GM21381 (cell line): ENCODE measurements around the gene MAP6.

Experiments used
- ATAC-seq: cut with Tn5 transposase; IDR thresholded peaks from one replicate; pipeline ENCODE4 v1.9.1; 2021; ENCODE audit warnings: mild to moderate bottlenecking, moderate library complexity; ENCODE audit not compliant: unreplicated experiment

The MAP6 gene

GRCh38 chr11:75667255-75667830 is 1.5 kb downstream of the MAP6 start:
- ATAC-seq: no peak

GRCh38 chr11:75665990-75666389 is 2.8 kb downstream of the MAP6 start:
- no peak for ATAC-seq

DNA sequence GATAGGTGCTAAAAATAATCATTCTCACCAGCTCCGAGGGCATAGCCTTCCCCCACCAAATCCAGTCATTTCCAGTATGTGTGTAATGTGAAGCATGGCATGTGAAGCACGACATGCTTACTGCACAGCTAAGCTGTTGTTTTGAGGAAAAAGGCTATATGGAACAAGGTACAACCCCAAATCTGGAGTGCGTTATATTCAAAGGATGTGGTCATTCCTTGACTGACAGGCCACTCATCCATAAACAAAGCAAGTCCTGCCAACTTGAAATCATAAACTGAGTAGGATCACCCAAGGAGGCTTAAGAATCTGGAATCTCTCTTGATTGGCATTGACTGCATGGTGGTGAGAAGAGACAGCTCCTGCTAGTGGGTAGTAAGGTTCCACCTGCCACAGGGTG is 3.7 kb downstream of the MAP6 start:
- ATAC-seq: no peak

DNA sequence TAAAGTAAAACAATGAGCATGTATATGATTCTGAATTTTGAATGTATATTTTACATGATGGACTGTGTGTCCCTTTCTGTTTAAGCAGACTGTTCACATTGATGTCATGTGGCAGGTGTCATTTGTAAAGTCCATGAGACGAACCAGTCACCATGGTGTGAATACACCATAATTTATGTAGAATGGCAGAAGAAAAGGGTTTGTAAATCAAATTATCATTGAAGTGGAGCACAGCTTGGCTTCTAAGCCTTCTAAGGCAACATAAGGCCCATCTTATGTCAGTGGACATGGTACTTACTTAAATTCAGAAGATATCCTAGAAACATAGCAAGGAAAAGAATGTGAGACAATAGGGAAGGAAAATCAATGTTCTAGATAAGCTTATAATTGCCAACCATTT is 4.4 kb downstream of the MAP6 start:
- no peak for ATAC-seq

DNA sequence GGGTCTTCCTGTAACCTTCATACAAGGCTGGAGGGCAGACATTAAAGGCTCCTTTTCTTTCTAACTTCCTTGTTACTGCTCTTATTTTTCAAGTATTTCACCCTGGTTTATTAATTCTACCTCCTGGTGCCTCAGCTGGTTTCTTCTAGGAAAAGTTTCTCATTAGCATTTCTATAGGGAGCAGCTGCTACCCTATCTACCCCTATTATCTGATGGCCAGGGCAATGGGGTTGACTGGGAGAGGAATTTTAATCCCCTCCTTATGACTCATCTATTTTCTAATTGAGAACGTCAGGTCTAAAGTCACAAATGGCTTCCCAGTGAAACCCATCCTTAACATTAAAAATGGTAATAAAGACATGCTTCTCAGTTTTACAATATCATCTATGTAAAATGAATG is 5.0 kb downstream of the MAP6 start:
- no peak for ATAC-seq

DNA sequence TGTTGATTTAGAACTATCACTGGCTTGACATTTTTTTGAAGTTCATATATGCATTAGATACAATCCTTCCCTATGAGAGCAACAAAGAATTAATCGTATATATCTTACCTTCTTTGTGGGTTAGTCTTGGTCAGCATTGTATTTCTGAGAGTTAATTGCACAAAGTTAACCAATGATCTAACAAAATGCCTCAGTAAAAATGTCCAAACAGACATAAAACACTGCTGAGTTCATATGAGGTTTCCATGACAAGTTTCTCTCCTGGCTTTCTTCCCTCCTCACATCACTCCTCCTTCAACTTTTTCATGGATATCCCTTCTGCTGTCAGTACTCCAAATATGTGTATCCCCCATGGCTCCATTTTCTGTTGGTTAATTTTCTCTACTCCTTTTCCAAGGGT is 9.0 kb downstream of the MAP6 start:
- no peak for ATAC-seq

DNA sequence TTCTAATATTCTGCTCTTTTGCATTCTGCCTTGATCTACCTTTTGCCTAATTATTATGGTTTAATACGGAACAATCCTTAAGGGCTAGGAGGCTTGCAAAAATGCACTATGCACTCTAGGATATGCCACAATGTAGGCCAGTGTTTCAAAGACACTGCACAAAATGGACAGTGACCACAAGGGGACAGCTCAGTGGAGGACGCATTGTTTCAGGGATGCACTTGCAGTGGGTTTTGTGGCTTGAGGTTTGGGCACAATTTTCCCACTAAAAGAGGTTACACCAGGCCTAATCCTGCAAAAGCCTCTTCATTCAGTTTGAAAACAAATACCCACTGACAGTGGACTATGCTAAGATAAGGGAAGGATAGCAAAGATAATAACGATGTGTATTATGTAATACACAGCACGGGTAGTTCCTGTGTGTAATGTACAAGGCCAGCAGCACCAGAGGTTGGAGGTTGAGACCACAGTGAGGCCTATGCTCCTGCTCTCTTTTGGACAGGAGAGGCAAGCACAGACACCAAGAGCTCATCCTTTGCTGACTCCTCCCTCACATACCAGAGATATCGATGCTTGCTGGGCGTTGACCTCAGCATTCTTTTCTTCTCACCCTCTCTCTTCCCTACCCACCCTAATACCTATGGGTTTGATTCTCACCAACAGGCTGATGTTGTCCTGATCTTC is 12.7 kb downstream of the MAP6 start:
- ATAC-seq: no peak

DNA sequence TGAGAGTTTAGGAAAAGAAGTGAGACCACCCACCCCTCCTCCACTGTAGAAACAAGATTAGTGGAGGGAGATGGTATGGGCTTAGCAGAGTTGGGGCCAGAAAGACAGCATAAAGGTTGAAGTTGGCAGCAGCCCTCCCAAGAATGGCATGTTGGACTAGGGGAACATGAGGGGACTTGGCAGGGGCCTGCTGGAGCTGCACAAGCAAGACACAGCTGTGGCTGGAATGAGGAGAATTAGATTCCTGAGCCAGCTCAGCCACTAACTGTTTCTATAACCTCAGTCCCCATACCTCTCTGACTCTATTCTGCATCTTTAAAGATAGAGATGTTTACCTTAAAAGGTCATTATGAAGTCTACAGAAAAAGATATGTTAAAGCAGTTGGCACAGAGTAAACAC is 13.2 kb downstream of the MAP6 start:
- no peak for ATAC-seq

DNA sequence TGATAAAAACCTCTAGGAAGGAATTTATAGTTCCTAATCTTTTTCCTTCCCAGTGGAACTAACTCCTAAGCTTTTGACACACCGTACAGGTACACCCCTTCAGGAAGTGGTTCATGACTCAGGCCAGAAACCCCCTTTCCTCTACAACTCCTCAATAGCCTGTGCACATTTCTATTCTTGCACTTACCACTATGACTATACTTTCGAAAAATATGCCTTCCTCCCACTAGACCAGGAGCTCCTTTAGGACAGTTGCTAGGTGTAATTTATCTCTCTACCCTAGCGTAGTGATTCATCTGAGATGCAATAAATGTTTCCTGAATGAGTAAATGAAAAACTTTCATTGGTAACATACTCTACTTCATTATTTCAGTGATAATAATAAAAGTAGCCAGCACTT is 14.5 kb downstream of the MAP6 start:
- peak; percentile 73 for ATAC-seq

DNA sequence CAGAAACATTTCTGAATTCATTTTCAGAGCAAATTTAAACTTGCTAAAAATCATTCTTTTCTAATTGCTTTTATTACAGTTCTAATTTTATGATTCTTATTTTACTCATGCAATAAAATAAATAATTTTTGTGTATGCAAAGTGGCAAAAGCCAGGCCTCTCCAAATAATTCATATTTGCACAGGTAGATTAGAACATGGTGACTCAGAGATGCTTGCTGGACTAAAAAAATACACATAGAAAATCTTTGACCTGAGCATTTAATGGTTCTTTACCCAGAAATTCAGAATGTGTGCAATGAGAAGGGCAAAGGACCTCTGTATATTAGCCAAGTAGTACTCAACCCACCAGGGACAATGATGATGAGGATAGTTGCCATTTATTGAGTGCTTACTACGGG is 15.3 kb downstream of the MAP6 start:
- ATAC-seq: no peak

GRCh38 chr11:75652936-75653335 is 15.9 kb downstream of the MAP6 start:
- no peak for ATAC-seq

- ATAC-seq: no peak
Measured at GRCh38 chr11:75651218-75651617, 17.6 kb downstream of the MAP6 start.

DNA sequence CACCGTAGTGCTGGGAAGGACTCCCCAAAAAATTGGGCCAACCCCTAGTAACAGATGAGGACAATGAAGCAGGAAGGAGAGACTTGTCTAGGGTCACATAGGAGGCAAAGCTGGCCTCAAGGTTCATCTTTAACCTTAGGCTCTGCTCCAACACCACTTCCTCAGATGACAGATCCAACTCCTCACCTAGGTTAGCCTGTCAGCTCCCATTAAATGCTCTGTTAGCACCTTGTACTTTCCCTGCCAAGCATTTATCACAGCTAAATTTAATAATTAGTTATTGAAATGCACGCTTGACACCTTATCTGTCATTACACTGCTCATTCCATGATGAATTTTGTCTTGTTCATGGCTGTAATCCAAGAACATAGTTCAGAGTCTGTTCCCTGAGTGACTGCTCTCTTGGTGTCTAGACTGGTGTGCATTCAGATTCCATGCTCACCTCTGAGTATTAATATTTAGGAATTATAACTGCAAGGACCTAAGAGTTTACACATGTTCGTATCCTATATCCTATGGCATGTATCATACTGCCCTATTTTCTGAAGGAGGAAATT is 18.6 kb downstream of the MAP6 start:
- no peak for ATAC-seq

- ATAC-seq: no peak
Measured at GRCh38 chr11:75644946-75645345, 23.9 kb downstream of the MAP6 start.

DNA sequence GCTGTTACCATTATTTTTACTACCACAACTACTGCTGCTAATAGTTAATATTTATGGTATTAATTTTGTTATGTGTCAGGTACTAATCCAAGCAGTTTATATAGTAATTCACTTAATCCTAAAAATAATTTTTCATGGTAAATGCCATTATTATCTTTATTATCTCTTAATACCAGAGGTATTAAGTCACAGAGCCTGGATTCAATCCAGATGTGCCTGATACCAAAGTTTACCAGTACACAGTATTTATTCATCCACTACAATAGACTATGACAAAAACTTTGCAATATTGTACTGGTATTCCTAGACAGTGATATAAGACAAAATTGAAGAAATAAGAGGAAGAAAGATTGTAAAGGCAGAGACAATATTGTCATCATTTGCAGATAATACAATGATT is 24.5 kb downstream of the MAP6 start:
- no peak for ATAC-seq

DNA sequence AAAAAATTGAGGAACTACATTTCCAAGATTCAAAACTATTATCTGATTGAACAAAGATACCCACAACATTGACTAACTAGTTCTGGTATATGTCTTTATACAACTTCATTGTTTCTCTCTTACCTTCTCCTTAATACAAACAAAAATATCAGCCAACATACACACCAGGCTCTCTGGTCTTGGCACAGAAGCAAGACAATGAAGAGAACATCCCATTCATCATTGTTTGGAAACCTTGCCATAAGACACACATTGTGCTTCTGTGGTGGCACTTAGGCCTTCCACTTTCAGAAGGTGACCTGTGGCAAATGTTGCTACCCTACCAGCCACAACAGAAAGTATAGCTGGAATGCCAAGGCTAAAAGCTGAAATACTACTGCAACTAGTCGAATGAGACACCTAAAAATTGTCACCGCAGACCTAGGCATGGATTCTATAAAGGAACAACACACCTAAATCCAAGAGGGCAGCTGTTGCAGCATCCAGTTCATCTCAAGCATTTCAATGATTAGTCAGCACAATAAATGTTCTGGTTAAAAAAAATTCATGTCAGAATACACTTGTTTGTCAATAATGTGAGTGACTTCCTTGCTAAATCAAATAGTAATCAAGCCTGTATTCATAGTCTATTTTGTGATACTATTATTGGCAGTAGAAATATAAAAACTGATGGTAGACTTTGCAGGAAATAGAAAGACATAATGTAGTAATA is 26.3 kb downstream of the MAP6 start:
- no peak for ATAC-seq

GRCh38 chr11:75639762-75640181 is 29.1 kb downstream of the MAP6 start:
- no peak for ATAC-seq

DNA sequence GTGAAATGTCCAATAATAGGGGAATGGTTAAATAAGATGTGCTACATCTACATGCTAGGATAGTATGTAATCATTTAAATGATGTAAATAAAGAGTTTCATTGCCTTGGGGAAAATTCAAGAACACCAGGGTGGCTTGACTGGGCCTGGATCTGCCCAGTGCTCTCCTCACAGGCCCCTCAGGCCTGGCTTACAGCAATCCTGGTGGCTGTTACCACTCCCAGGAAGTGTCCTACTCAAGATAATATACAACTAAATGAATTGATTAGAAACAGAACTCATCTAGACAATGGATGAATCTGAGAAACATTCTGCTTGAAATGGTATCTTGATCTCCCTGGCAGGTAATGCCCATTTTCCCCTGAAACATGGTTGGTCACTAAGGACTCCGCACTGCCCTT is 30.8 kb downstream of the MAP6 start:
- ATAC-seq: no peak

DNA sequence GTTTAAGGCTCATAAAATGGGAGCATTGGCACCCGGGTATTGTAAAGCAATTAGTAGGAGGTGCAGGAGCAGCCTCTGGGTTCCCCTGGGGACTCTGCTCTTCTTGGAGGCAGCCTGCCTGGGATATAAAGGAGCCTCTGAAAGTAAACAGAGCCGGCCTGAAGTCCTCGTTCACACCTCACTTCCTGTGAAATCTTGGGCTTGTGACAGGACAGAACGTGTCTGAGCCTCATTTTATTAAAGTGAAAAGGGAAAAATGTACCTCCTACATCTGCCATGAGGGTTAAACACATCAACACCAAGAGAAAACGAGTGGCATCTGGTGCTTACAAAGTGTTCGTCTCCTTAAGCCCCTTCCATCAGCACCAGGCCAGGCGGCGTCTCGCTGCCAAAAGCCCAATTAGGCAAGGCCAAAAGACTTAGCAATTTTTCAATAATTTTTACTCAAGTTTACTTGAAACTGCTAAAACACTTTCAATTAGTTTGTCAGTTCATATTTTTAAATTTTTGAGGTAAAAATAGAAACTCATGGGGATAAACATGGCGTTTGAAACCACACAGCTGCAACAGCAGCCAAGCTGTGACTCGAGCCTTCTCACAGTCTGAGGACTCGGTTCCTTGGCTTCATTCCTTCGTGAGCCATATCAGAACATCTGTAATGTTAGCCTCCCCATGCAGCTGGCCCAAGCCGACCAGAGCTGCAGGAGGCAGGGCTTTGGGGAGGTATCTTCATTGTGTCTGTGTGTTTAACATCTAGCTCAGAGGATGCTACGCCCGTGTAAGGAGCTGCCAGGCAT is 33.6 kb downstream of the MAP6 start:
- ATAC-seq: no peak

GRCh38 chr11:75633409-75634066 is 35.3 kb downstream of the MAP6 start:
- no peak for ATAC-seq

DNA sequence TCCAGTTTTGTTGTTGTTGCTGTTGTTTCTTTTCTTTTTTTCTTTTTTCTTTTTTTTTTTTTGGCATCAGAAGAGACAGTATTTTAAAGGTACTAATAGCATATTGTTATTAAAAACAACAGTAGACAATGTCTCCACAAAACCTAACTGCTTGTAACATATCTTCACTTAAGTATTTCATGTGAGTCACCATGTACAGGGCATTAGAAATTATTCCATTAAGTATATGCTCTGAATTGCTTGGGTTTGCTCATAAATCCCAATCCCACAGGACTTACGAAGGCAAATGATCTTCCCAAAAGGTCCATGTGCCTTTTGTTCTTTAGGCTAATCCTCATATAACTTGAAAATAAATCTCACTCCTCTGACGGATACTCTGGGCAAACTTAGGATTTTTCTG is 35.9 kb downstream of the MAP6 start:
- ATAC-seq: no peak
